PC-3 (cell line): ENCODE measurements around the gene NPW.

Experiments
- EZH2 ChIP-seq: fragments of 300-600 bp; sonication (generic); IDR thresholded peaks from one replicate; pipeline ENCODE4 v1.6.1; 2017; ENCODE audit warnings: antibody characterized with exemption, mild to moderate bottlenecking, low read length; ENCODE audit not compliant: unreplicated experiment
- EZH2phosphoT487 ChIP-seq: fragments of 300-600 bp; sonication (generic); IDR thresholded peaks from 2 replicates; pipeline ENCODE4 v1.6.1; 2018; ENCODE audit warnings: mild to moderate bottlenecking, antibody characterized with exemption, low read length, borderline replicate concordance
- TF ChIP-seq, protein P1 (sequence below): fragments of 300-600 bp; sonication (generic); conservative IDR thresholded peaks from 2 replicates; pipeline ENCODE4 v1.5.1; 2017; ENCODE audit warnings: antibody characterized with exemption, low read depth, mild to moderate bottlenecking, low read length

DNA sequence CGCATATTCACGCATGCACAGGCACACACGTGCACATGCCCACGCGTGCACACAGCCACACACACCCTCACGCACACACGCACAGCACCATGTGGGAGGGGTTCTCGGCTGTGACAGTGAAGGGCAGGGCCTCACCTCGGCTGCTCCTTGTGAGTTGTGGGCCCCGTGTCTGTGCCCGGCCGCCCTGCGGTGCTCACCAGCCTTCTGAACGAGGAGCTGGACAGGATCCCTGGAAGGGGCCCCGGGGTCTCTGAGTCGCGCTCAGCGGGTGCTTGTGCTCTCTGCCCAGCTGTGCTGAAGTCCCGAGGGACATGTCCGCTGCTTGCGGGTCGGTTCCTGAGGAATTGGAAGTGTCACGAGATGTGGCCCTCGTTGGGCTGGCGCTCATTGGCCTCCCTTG, 44.3 kb downstream of the NPW start:
- TF ChIP-seq EZH2: no peak
- TF ChIP-seq, protein P1, sequence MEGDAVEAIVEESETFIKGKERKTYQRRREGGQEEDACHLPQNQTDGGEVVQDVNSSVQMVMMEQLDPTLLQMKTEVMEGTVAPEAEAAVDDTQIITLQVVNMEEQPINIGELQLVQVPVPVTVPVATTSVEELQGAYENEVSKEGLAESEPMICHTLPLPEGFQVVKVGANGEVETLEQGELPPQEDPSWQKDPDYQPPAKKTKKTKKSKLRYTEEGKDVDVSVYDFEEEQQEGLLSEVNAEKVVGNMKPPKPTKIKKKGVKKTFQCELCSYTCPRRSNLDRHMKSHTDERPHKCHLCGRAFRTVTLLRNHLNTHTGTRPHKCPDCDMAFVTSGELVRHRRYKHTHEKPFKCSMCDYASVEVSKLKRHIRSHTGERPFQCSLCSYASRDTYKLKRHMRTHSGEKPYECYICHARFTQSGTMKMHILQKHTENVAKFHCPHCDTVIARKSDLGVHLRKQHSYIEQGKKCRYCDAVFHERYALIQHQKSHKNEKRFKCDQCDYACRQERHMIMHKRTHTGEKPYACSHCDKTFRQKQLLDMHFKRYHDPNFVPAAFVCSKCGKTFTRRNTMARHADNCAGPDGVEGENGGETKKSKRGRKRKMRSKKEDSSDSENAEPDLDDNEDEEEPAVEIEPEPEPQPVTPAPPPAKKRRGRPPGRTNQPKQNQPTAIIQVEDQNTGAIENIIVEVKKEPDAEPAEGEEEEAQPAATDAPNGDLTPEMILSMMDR: no peak
- no peak for TF ChIP-seq EZH2phosphoT487
